Measurements from ENCODE around the gene FSD1. TPM values are rescaled to one million over a fixed set of nuclear protein-coding genes. Genes with fewer than 3 reads are reported as not detected.
"Not testable (repeated sequence)": the region's sequence is repeated elsewhere in the genome, so short reads cannot be mapped to it uniquely, and the experiment has no call there.

FSD1 gene
- 0.31 TPM for total RNA-seq

DNA sequence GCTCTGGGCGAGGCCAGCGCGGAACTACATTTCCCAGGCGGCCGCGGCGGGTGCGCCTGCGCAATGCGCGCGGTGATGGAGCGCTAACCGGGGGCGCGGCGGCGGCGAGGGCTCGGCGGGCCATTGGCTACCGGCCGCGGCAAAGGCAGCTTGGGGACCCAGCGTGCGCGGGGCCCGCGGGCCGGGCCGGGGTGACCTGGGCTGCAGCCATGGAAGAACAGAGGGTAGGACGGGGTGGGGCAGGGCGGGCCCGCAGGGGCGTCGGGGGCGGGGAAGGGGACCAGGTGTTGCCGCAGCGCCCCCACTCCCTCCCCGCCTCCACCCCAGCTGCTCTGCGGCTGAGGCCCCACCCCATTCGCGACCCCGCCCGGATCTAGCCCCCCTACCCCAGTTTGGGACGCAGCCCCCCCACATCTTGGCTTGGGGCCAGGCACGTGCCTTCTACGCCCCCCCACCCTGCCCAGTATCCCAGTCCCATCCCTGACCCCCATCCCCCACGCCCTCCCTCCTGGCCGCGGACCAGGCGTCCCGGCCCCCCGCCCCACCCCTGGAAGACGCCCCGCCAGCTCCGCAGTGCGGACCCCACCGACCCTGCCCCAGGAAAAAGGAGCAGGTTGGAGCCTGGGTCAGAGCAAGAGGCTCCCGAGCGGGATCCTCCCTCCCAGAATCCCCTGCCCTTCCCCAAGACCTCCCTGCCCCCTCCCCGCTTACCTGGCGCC, at the start of gene FSD1:
Gene FSD1 (plus strand): TSS at position 61 of the 719 bp plus-strand sequence. CDS start 149 bp downstream, at position 210.
- intact Hi-C loops (cut with DNase I) = no loop called here
- DNase-seq (ENCODE audit: low spot score) (no peak), ATAC-seq (peak; percentile 28)

DNA sequence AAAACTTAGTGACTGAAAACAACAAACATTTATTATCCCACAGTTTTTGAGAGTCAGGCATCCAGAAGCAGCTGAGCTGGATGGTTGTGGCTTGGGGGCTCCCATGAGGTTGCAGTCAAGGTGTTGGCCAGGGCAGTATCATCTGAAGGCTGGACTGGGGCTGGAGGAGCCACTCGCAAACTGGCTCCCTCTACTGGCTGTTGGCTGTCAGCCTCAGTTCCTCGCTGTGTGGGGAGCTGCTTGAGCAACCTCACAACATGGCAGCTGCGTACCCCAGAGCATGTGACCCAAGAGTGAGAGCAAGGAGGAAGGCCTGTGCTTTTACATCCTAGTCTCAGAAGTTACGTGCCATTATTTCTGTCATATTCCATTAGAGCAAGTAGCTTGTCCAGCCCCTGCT, 47.8 kb upstream of the FSD1 start:
- no peak for DNase-seq (ENCODE audit: low spot score)
- intact Hi-C loops (cut with DNase I) = no loop called here
- ATAC-seq = no peak

DNA sequence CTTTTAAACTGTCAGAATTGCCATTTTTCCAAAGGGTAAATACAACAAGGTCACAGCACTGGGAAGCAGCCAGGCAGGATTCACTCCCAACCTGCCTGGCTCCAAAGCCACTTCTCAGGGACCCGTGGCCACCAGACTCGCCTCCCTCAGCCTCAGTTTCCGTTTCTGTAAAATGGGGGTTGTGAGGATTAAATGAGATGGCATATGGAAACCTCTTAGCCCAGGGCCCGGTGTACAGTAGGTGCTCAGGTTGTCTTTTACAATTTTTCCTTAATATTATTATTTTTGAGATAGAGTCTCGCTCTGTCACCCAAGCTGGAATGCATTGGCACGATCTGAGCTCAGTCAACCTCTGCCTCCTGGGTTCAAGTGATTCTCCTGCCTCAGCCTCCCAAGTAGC, 47.4 kb upstream of the FSD1 start:
- intact Hi-C loops (cut with DNase I) = no loop called here
- ATAC-seq (no peak), DNase-seq (ENCODE audit: low spot score) (no peak)

DNA sequence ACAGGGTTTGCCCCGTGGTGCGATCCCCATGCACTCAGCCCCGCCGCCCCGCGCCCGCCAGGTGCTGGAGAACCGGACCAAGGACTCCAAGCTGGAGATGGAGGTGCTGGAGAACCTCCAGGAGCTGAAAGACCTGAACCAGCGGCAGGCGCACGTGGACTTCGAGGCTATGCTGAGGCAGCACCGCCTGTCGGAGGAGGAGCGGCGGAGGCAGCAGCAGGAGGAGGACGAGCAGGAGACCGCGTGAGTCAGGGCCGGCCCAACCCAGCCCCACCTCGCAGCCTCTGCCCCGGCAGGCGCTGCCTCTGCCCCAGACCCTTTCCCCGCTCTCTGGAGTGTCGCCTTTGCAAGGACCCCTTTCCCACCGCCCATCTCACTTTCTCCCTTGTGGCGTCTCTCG, 46.2 kb upstream of the FSD1 start:
- intact Hi-C loops (cut with DNase I) = no loop called here
- ATAC-seq (peak; percentile 13), DNase-seq (ENCODE audit: low spot score) (no peak)

DNA sequence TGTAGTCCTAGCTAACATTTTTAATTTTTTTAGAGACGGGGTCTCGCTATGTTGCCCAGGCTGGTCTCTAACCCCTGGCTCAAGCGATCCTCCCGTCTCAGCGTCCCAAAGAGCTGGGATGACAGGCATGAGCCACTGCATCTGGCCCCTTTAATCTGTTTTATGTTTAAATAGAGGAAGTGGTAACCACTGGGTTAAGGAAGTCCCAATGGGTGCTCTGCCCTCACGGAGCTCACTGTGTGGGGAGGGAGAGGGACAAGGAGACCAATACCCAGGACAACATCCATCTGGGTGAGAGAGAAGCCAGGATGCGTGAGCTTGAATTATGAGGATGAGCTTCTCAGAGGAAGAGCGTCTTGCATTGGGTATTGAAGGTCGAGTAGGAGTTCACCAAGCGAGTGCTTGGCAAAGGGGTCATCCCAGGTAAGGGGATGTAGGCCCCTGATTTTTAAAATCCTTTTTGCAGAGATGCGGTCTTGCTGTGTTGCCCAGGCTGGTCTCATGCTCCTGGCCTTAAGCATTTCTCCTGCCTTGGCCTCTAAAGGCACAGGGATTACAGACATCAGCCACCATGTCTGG, 43.7 kb upstream of the FSD1 start:
- intact Hi-C loops (cut with DNase I) = loop anchor here (10.0 kb wide), 1 partner anchor 104 kb away; no protein-coding TSS in a partner anchor
- no peak for ATAC-seq
- no peak for DNase-seq (ENCODE audit: low spot score)

DNA sequence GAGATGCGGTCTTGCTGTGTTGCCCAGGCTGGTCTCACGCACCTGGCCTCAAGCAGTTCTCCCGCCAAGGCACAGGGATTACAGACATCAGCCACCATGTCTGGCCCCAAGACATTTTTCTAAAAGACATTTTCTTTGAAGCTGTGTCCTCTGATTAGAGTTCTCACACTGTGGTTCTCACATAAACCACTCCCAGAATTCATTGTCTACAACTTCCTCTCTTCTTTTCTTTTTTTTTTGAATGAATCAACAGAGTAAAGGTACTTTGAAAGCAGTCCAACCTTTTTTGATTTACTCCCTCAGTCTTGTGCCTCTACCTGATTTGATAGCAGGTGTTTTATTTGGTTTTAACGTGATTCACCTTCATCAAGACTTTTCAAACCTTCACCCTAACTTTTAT, 39.6 kb upstream of the FSD1 start:
- DNase-seq (ENCODE audit: low spot score) (no peak), ATAC-seq (no peak)
- intact Hi-C loops (cut with DNase I) = loop anchor here (10.0 kb wide), 1 partner anchor 100 kb away; no protein-coding TSS in a partner anchor

DNA sequence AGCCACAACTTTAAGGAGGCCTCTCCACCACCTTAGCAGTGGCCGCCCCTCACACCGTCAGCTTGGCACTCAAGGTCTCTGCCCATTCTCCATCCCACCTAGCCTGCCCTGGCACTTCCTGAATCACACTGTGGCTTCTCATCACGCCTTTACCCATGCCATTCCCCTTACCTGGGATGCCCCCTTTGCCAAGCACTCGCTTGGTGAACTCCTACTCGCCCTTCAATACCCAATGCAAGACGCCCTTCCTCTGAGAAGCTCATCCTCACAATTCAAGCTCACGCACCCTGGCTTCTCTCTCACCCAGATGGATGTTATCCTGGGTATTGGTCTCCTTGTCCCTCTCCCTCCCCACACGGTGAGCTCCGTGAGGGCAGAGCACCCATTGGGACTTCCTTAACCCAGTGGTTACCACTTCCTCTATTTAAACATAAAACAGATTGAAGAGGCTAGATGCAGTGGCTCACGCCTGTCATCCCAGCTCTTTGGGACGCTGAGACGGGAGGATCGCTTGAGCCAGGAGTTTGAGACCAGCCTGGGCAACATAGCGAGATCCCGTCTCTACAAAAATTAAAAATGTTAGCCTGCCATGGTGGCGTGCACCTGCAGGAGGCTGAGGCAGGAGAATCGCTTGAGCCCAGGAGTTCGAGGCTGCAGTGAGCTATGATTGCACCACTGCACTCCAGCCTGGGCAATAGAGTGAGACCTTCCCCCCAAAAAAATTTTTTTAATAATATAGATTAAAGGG, 38.0 kb upstream of the FSD1 start:
- DNase-seq (ENCODE audit: low spot score) (no peak), ATAC-seq (no peak)
- intact Hi-C loops (cut with DNase I) = loop anchor here (10.0 kb wide), 1 partner anchor 98 kb away; no protein-coding TSS in a partner anchor

DNA sequence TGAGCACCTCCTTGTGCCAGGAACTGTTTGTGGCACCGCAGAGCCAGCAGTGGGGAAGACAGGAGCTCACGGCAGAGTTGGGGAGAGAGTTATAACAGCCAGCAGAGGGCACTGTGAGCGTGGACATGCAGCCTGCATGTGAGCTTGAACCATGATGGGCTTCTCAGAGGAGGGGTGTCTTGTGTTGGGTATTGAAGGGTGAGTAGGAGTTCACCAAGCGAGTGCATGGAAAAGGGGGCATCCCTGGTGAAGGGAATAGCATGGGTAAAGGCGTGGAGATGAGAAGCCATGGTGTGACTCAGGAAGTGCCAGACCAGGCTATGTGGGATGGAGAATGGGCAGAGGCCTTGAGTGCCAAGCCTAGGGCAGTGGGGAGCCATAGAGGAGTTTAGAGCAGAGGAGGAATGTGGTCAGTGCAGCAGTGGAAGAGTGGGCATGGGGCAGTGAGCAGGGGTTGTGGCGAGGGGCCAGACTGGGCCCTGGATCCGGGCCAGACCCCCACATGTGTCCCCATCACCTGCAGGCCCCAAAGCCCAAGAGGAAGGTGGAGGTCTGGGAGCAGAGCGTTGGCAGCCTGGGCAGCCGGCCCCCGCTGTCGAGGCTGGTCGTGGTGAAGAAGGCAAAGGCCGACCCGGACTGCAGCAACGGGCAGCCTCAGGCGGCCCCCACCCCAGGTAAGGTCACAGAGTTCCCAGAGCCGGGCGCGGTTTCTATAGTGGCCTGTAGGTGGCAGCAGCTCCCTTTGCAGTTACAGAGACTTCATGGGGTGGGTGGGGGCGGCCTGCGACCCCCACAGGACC, 37.1 kb upstream of the FSD1 start:
- intact Hi-C loops (cut with DNase I) = loop anchor here (10.0 kb wide), 1 partner anchor 98 kb away; no protein-coding TSS in a partner anchor
- peak; percentile 73 for ATAC-seq
- DNase-seq (ENCODE audit: low spot score) = peak; percentile 77

DNA sequence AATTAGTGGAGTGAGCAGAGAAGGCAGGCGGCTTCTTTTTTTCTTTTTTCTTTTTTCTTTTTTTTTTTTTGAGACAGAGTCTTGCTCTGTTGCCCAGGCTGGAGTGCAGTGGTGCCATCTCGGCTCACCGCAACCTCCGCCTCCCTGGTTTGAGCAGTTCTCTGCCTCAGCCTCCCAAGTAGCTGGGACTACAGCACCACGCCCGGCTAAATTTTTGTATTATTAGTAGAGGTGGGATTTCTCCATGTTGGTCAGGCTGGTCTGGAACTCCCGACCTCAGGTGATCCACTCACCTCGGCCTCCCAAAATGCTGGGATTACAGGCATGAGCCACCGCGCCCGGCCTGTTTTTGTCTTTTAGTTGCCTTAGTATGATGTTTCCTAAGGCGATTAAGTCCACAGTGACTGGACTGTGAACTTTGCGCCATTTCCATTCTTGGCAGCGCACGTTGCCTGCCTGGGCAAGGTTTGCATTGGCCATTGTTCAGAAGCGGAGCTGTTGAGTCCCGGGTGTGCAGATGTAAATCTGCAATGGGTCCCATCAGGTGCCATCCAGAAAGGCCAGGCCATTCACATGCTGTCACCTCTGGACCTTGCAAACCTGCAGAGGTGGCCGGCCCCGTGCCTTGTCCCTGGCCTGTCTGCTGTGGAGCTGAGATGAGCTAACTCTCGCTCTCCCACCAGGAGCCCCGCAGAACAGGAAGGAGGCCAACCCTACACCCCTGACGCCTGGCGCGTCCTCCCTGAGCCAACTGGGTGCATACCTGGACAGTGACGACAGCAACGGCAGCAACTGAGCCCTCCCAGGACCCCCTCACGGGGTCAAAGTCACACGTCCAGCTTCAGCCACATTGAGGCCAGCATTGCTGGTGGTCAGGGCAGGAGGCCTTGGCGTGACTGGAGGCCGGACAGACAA, 36.2 kb upstream of the FSD1 start:
- intact Hi-C loops (cut with DNase I) = loop anchor here (10.0 kb wide), 1 partner anchor 97 kb away; no protein-coding TSS in a partner anchor
- DNase-seq (ENCODE audit: low spot score) (no peak), ATAC-seq (peak; percentile 8)

DNA sequence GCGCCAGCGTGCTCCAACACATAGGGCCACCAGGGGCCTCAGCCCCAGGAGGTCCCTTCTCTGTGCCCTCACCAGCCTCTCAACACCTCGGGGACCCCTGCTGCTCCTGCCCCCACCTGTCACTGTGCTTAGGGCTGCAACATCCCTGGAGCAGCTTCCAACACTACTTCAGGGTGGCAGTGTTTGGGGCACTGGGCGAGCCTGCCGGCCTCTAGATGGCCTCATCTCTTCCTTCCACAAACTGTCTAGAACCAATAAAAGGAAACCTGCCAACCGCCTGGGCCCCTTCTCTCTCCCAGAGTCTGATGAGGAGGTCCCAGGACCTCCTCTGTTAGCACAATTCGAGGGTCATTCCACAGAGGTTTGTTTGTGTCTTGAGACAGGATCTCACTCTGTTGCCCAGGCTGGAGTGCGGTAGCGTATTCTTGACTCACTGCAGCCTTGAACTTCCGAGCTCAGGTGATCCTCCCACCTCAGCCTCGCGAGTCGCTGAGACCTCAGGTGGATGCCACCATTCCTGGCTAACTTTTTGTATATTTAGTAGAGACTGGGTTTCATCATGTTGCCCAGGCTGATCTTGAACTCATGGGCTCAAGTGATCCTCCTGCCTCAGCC, 35.5 kb upstream of the FSD1 start:
- intact Hi-C loops (cut with DNase I) = loop anchor here (10.0 kb wide), 1 partner anchor 96 kb away; no protein-coding TSS in a partner anchor
- no peak for DNase-seq (ENCODE audit: low spot score)
- peak; percentile 15 for ATAC-seq

DNA sequence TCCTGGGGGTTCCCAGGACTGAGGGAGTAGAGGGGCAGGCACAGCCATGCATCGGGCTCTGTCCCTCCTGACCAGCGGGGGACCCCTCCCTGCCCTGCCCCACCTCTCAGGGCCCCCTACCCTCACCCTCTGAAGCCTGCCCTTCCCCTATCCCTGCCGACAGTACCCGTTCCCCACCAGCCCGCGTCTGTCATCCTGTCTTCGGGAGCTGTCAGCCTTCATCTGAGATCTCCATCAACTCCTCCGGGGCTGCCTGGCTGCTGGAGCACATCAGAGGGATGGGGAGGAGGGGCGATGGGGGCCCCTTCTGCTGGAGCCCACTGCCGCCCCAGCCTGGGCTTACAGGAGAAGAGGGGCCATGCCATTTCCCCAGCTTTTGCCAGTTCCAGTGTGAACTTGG, 31.5 kb upstream of the FSD1 start:
- DNase-seq (ENCODE audit: low spot score) (no peak), ATAC-seq (no peak)
- intact Hi-C loops (cut with DNase I) = no loop called here

DNA sequence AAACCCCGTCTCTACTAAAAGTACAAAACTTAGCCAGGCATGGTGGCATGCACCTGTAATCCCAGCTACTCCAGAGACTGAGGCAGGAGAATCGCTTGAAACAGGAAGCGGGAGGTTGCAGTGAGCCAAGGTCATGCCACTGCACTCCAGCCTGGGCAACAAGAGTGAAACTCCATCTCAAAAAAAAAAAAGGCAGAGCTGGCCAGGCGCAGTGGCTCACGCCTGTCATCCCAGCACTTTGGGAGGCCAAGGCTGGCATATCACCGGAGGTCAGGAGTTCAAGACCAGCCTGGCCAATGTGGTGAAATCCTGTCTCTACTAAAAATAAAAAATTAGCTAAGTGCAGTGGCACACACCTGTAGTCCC, 30.1 kb upstream of the FSD1 start:
- intact Hi-C loops (cut with DNase I); DNase-seq (ENCODE audit: low spot score); ATAC-seq: not testable (repeated sequence)

DNA sequence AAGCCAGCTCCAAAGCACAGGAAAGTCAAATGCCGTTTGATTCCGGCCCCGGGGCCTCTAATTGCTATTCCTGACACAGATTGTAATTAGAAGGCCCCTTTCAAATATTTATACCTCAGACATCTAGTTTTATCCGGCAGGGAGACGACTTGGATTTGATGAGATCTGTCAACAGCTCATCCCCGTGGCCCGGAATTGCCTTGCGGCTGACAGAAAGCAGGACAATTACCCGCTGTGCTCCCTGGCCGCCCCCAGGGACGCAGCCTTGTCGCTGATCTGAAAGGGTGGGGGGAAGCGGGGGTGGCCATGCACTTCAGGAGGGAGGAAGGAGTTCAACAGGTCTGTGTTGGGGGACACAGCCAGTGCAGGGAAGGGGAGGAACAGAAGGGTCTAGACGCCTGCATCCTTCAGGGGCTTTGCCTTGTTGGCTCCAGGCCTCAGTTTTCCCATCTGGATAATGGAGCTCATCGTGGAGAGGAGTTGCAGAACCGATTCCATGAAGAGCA, 27.2 kb upstream of the FSD1 start:
- no peak for ATAC-seq
- intact Hi-C loops (cut with DNase I) = no loop called here
- no peak for DNase-seq (ENCODE audit: low spot score)

DNA sequence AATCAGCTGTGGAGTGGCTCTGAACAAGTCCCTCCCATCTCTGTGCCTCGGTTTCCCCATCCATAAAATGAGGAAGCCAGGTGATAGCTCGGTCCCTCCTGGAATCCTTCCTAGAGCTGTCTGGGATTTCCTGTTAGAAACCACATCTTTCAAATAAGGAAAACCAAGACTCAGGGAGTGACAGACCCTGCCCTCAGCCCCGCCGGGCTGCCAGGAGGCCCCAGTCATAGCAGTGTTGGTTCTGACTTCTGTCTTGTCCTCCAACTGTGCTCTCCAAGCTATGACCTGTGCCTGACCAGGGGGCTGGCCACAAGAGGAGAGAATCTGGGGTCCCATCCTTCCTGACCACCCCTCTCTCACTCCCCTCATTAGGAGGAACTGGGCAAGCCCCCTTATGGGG, 26.4 kb upstream of the FSD1 start:
- no peak for DNase-seq (ENCODE audit: low spot score)
- intact Hi-C loops (cut with DNase I) = no loop called here
- no peak for ATAC-seq

DNA sequence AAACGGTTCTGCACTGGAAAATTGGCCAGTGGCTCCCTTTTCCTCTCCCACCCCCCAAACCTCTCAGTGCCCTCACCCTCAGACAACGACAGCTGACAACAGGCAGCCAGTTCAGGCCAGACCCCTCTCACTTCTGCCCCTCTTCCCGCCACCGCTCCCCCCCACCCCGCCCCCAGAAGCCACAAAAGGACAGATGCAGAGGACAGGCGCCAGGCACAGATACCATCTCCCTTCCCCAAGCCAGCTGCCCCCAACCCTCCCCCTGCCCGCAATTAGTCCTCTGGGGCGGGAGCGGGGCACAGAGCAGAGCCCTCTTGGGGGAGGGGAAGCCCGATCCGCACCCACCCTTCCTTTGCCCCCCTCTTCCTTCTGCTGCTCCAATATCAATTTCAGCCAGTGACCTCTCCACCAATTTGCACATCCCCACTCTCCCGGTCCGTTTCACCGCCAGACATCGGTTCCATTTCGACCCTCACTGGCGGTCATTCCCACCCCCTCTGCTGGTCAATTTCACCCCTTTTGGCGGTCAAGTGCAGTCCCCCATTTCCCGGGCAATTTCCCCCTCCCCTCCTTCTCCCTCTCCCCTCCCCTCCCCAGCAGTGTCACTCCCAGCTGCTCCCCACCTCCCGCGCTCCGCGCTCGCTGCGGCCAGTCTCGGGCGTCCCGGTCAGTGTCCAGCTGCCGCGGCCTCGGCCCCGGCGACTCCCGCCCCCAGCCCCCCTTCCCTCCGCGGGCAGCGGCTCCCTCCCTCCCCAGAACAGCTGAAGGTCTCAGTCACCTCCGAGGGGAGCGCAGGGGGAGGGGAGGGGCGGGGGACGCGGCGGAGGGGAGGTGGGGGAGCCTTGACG, 25.8 kb upstream of the FSD1 start, which contains the start of gene SHD:
Gene SHD (plus strand): TSS at position 848 of the 848 bp plus-strand sequence. CDS start 798 bp downstream, outside the sequence.
- DNase-seq (ENCODE audit: low spot score) (no peak), ATAC-seq (no peak)
- intact Hi-C loops (cut with DNase I) = no loop called here

DNA sequence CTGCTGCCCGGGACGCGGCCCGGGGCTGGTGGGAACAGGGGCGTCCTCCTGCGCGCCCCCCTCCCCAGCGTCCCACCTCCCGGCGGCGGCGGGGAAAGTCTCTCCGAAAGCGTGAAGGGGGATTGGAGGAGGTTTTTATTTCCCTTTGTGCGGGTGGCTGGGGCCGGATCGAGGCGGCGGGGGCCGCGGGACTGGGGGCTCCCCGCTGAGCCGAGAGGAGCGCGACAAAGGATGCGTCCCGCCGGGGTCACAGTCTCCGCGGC, 25.2 kb upstream of the FSD1 start:
- intact Hi-C loops (cut with DNase I) = no loop called here
- ATAC-seq (no peak), DNase-seq (ENCODE audit: low spot score) (no peak)
